NT2/D1 (cell line): ENCODE results near the gene UCP3.

ENCODE experiments used
- DNase-seq: peaks from one replicate; pipeline ENCODE4 v3.0.0-alpha.2; 2011; ENCODE audit warnings: low read depth, low spot score
- H3K27me3 ChIP-seq: 2 replicates; pipeline ENCODE4 v1.6.0; 2011; ENCODE audit warnings: mild to moderate bottlenecking; ENCODE audit not compliant: insufficient read length, insufficient read depth
- H3K36me3 ChIP-seq: 2 replicates; pipeline ENCODE4 v1.6.1; 2011; ENCODE audit warnings: mild to moderate bottlenecking, low read length, mixed read lengths; ENCODE audit not compliant: insufficient read depth, insufficient read length
- H3K4me1 ChIP-seq: 2 replicates; pipeline ENCODE4 v1.5.1; 2011; ENCODE audit not compliant: insufficient read depth, insufficient read length
- H3K4me3 ChIP-seq: 2 replicates; pipeline ENCODE4 v1.5.1; 2011; ENCODE audit warnings: low read depth; ENCODE audit not compliant: insufficient read length
- H3K9ac ChIP-seq: 2 replicates; pipeline ENCODE4 v1.6.0; 2011; ENCODE audit warnings: low read depth; ENCODE audit not compliant: insufficient read length
- H3K9me3 ChIP-seq: 2 replicates; pipeline ENCODE4 v1.5.1; 2011; ENCODE audit warnings: mild to moderate bottlenecking, low read length; ENCODE audit not compliant: insufficient read depth
- SUZ12 ChIP-seq: IDR thresholded peaks from 2 replicates; pipeline ENCODE4 v1.6.1; 2011; ENCODE audit not compliant: insufficient read length, insufficient read depth; ENCODE audit errors: extremely low read depth
- YY1 ChIP-seq: IDR thresholded peaks from 2 replicates; pipeline ENCODE4 v1.6.1; 2011; ENCODE audit not compliant: insufficient read length, insufficient read depth
- ZNF274 ChIP-seq: IDR thresholded peaks from 2 replicates; pipeline ENCODE4 v1.6.1; 2011; ENCODE audit warnings: mild to moderate bottlenecking, low read depth, low read length

Gene UCP3

DNA sequence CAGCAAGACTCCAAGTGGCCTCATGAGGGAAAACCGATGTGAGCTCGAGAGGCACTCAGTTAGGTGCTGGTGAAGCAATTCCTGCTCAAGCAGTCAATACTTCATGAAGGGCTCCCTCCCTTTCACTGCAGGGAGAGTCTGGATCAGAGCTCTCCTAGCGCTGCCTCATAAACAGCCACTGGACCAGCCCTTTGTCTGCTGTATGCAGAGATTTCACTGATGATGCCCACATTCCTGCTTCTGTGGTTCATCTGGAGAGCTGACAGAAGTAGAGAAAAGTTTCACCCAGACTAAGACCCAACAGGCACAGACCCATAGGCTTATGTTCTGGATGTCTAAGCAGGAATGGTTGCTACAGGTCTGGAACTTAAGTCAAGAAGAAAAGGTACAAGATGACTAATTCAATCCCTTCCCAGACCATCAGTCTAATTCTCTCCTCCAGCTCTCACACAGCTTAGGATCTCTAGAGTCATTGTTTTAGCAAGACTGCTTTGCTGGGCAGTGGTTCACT is 30.3 kb downstream of the UCP3 start:
- H3K27me3 ChIP-seq, result no peaks in the 10 kb centered on the region
- DNase-seq, result no peak
- TF ChIP-seq ZNF274, result no peak
- no peak for TF ChIP-seq SUZ12
- TF ChIP-seq YY1, result no peak
- H3K4me3 ChIP-seq, result no peak overlapping the region
- H3K9ac ChIP-seq, result no peak overlapping the region
- H3K9me3 ChIP-seq, result no peaks in the 10 kb centered on the region
- peaks cover 14% of the 10 kb centered on the region for H3K4me1 ChIP-seq
- peaks cover 76% of the 10 kb centered on the region for H3K36me3 ChIP-seq

DNA sequence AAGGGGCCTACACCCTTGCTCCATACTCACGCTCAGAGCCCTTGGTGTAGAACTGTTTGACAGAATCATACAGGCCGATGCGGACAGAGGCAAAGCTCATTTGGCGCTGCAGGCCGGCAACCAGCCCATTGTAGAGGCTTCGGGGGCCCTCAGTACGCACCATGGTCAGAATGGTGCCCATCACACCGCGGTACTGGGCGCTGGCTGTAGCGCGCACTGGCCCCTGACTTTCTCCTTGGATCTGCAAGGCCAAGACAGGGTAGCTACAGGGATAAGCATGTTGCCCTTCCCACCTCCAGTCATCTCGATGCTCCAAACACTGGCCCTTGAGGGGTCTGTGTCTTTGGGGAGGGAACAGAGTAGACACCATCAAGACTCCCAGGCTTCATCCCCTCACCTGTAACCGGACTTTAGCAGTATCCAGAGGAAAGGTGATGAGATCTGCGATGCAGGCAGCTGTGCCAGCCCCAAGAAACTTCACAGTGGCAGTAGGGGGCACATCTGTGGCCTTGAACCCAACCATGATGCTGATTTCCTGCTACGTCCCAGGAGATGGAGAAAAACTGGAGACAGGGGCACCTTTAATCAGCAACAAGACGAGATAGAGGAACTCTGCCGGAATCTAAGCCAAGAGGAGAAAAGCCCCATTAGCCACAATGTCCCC is 30.9 kb downstream of the UCP3 start:
- H3K36me3 ChIP-seq, result peaks cover 80% of the 10 kb centered on the region
- H3K9me3 ChIP-seq, result no peaks in the 10 kb centered on the region
- no peak for DNase-seq
- peaks cover 14% of the 10 kb centered on the region for H3K4me1 ChIP-seq
- H3K9ac ChIP-seq, result no peak overlapping the region
- H3K4me3 ChIP-seq, result no peak overlapping the region
- TF ChIP-seq YY1 (no peak), ZNF274 (no peak), SUZ12 (no peak)
- H3K27me3 ChIP-seq, result no peaks in the 10 kb centered on the region

DNA sequence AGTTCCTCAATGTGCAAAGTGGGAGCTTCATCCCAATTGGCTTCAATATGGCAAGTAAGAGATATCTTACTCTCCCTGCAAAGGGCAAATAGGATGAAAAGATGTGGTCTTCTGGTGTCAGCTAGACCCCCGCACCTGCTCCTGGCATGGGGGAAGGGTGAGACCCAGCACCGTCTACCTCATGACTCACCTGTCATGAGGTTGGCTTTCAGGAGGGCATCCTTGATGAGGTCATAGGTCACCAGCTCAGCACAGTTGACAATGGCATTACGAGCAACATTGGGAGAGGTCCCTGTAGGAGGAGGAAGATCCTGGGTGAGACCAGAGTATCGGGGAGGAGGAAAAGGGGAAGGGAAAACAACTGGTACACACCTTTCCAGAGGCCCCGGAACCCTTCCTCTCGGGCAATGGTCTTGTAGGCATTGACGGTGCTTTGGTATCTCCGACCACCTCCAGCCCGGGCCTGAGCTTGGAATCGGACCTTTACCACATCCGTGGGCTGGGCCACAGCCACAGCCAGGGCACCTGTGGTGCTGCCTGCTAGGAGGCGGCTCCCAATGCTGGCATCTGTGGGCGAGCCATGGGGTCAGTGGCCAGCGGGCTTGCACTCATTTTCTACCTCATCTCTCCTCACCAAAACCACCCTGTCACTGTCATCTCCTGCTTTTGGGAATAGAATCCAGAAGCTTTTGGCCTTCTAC is 32.3 kb downstream of the UCP3 start:
- no peak for DNase-seq
- TF ChIP-seq SUZ12 (no peak), ZNF274 (no peak), YY1 (no peak)

DNA sequence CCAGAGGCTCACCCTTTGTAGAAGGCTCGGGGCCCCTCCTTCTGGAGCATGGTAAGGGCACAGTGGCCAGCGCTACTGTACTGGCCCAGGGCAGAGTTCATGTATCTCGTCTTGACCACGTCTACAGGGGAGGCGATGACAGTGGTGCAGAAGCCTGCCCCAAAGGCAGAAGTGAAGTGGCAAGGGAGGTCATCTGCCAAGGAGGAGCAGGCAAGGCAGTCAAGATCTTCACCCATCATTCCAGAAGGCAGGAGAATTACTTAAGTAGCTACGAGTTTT is 33.5 kb downstream of the UCP3 start:
- H3K27me3 ChIP-seq, result no peaks in the 10 kb centered on the region
- TF ChIP-seq SUZ12 (no peak), YY1 (no peak), ZNF274 (no peak)
- H3K9ac ChIP-seq, result no peak overlapping the region
- peaks cover 69% of the 10 kb centered on the region for H3K36me3 ChIP-seq
- H3K9me3 ChIP-seq, result no peaks in the 10 kb centered on the region
- DNase-seq, result no peak
- H3K4me3 ChIP-seq, result no peak overlapping the region
- H3K4me1 ChIP-seq, result peaks cover 3% of the 10 kb centered on the region

More for the DNA sequence above, 32.3 kb downstream of the UCP3 start:
- H3K36me3 ChIP-seq, result peaks cover 80% of the 10 kb centered on the region
- peaks cover 13% of the 10 kb centered on the region for H3K4me1 ChIP-seq
- no peak overlapping the region for H3K9ac ChIP-seq
- no peaks in the 10 kb centered on the region for H3K9me3 ChIP-seq
- no peak overlapping the region for H3K4me3 ChIP-seq
- no peaks in the 10 kb centered on the region for H3K27me3 ChIP-seq

DNA sequence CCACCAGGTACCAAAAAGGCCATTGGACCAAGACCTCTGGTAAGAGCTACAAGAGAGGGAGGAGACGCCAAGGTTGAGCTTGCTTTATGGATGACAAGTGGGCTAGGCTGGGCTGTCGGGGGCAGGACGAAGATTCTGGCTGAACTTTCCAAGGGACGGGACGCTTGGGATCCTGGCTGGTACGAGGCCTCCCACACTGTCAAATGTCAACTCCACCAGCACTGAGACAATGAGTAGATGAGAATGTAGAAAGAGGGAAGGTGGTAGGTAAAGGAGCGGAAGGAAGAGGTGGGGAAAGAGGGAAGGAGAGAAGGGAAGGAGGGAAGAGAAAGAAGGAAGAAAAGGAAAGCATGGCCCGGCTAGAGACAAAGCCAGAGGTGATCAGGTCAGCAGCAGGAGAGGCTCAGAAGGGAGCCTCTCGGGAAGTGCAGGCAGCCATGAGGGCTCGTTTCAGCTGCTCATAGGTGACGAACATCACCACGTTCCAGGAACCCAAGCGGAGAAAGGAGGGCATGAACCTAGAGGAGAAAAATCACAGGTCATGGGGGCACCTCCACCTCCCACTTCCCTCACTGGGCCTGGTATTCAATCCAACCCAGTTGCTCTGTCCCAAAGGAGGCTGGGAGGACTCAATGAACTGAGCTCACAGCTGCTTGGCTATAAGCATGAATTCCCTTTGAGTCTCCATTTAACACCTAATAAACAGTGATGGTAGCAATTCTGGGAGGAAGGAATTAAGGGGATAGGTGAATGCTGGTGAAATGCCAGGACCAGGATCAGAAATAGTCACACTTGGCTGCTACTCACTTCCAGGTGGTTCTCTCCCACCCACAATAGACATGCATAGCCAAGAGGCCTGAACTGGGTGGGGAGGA is 34.0 kb downstream of the UCP3 start:
- Histone ChIP-seq H3K9me3 (no peaks in the 10 kb centered on the region), H3K4me1 (peaks cover 2% of the 10 kb centered on the region), H3K36me3 (peaks cover 63% of the 10 kb centered on the region), H3K4me3 (no peak overlapping the region), H3K27me3 (no peaks in the 10 kb centered on the region), H3K9ac (no peak overlapping the region)
- DNase-seq, result no peak
- TF ChIP-seq ZNF274 (no peak), SUZ12 (no peak), YY1 (no peak)

DNA sequence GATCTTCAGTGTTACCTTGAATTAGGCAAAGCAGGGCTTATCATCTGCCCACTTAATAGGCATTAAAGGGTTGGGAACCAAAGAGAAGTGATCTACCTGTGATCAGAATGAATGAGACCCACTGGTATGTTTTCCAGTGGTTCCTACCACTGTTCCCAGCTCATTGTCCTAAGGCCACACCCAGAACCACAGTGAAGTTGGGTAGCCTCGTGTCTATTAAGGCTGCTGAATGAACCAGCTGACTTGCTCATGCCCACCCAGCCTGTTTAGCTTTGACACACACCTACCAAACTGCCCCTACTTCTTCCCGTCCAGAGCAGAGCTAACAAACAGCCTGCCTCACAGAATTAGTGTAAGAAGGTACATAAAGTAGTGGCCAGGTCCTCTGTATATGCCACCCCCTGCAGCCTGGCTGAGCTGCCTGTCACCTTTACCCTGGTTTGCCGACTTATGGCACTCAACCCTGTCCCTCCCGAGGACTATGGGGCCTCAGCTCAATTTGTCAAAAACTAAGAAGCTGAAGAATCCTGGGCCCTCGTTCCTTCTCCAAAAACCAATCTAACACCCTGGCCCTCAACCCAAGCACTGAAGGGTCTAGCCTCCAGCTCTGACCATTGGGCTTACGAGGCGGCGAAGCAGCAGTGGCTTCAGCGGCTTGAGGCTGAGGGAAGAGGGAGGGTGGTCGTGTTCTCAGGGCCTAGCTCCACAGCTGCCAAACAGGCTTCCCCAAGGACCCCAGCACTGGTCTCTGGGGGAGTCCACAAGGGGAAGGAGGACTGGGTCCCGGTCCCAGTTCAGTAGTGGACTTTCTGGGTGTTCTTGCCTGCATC is 36.0 kb downstream of the UCP3 start:
- DNase-seq, result no peak
- Histone ChIP-seq H3K9ac (no peak overlapping the region), H3K27me3 (no peaks in the 10 kb centered on the region), H3K4me3 (no peak overlapping the region), H3K4me1 (peaks cover 2% of the 10 kb centered on the region), H3K9me3 (no peaks in the 10 kb centered on the region), H3K36me3 (peaks cover 44% of the 10 kb centered on the region)
- TF ChIP-seq SUZ12 (no peak), ZNF274 (no peak), YY1 (no peak)
